GM06990 (cell line): Measurements from ENCODE around the gene PFKL.

Experiments used
- DNase-seq: peaks from one replicate; pipeline ENCODE4 v3.0.0-alpha.2; 2011; ENCODE audit not compliant: insufficient read length; ENCODE audit errors: extremely low read depth
- H3K27me3 ChIP-seq: replicated peaks from 2 replicates; pipeline ENCODE4 v1.6.0; 2011; ENCODE audit warnings: low read length; ENCODE audit not compliant: control insufficient read depth, insufficient read depth
- H3K36me3 ChIP-seq: 2 replicates; pipeline ENCODE4 v1.5.1; 2011; ENCODE audit warnings: low read length; ENCODE audit not compliant: control insufficient read depth, insufficient read depth
- H3K4me3 ChIP-seq: replicated peaks from 2 replicates; pipeline ENCODE4 v1.5.1; 2011; ENCODE audit warnings: low read depth, mild to moderate bottlenecking, control low read depth, low read length
- CTCF ChIP-seq: IDR thresholded peaks from 2 replicates; pipeline ENCODE4 v1.5.1; 2011; ENCODE audit warnings: low read length, control low read depth, mild to moderate bottlenecking, inconsistent platforms; ENCODE audit not compliant: insufficient read depth, poor library complexity, severe bottlenecking

The PFKL gene

GRCh38 chr21:44298301-44298700, 1.6 kb upstream of the PFKL start:
- H3K27me3 ChIP-seq: no peaks in the 10 kb centered on the region
- no peaks in the 10 kb centered on the region; the same call in 1 of the 2 replicates for H3K36me3 ChIP-seq
- peak; percentile 21 for TF ChIP-seq CTCF
- no peak for DNase-seq
- no peak overlapping the region for H3K4me3 ChIP-seq

- Histone ChIP-seq H3K4me3 (peak overlapping the region; percentile 91), H3K27me3 (no peaks in the 10 kb centered on the region), H3K36me3 (no peaks in the 10 kb centered on the region; the same call in 1 of the 2 replicates)
- TF ChIP-seq CTCF: no peak
- DNase-seq: no peak
Measured at GRCh38 chr21:44299085-44299457, 782 bp upstream of the PFKL start.

GRCh38 chr21:44300262-44300959, 558 bp downstream of the PFKL start:
- Histone ChIP-seq H3K4me3 (peak overlapping the region; percentile 91), H3K36me3 (peaks cover 3% of the 10 kb centered on the region; the same call in 1 of the 2 replicates), H3K27me3 (no peaks in the 10 kb centered on the region)
- TF ChIP-seq CTCF: no peak
- peak; percentile 72 for DNase-seq

GRCh38 chr21:44301141-44301540, 1.3 kb downstream of the PFKL start:
- TF ChIP-seq CTCF: peak; percentile 4
- peak overlapping the region; percentile 91 for H3K4me3 ChIP-seq
- peaks cover 7% of the 10 kb centered on the region for H3K36me3 ChIP-seq

GRCh38 chr21:44301961-44302406, 2.1 kb downstream of the PFKL start:
- Histone ChIP-seq H3K27me3 (no peaks in the 10 kb centered on the region), H3K36me3 (peaks cover 13% of the 10 kb centered on the region), H3K4me3 (peak overlapping the region; percentile 91)
- no peak for TF ChIP-seq CTCF
- no peak for DNase-seq

More at GRCh38 chr21:44301141-44301540, 1.3 kb downstream of the PFKL start:
- no peak for DNase-seq
- no peaks in the 10 kb centered on the region for H3K27me3 ChIP-seq
